AG04449 (cell line): ENCODE data around the gene AQP6.

Source experiments
- CTCF ChIA-PET: fragments of 350-600 bp; formaldehyde crosslinking; extraction: SDS; loops from one replicate; lab custom pipeline; 2021; ENCODE audit warnings: antibody characterized with exemption; lab: Yijun Ruan, JAX
- POLR2A ChIA-PET: fragments of 400-600, 350-600 bp; formaldehyde crosslinking; extraction: SDS; loops from one replicate; lab custom pipeline; 2020; ENCODE audit warnings: antibody characterized with exemption, inconsistent platforms; lab: Yijun Ruan, JAX
- DNase-seq: peaks from one replicate; pipeline ENCODE4 v3.0.0-alpha.2; 2010; ENCODE audit warnings: low read depth, low spot score
- H3K4me3 ChIP-seq: 2 replicates; pipeline ENCODE4 v1.5.1; 2011; ENCODE audit warnings: low read depth, mild to moderate bottlenecking, control low read depth, low read length
- CTCF ChIP-seq: IDR thresholded peaks from one replicate; pipeline ENCODE4 v1.5.1; 2011; ENCODE audit warnings: mild to moderate bottlenecking, moderate library complexity, low read length, control low read depth, inconsistent platforms; ENCODE audit not compliant: insufficient read depth; ENCODE audit errors: missing control alignments

The AQP6 gene

GRCh38 chr12:49972641-49973360, at the start of gene AQP6:
AQP6 (plus strand) TSS chr12:49972947; CDS start chr12:49973174, 227 bp downstream.
- no peak for TF ChIP-seq CTCF
- ChIA-PET CTCF (interaction anchor here (1.6 to 26.8 kb wide), 8 partner anchors 3 to 112 kb away, joined by 6 to 1042 read pairs (median 196); partner anchors contain the start of genes AQP5, AQP6 and SMARCD1), POLR2A (no interaction called here)
- no peak for DNase-seq
- no peak within 1 kb of the TSS for H3K4me3 ChIP-seq

GRCh38 chr12:49923035-49923644, 49.6 kb upstream of the AQP6 start:
- CTCF ChIA-PET: interaction anchor here (0.8 to 1.2 kb wide), 2 partner anchors 22 to 24 kb away, joined by 3 to 7 read pairs; no protein-coding TSS in a partner anchor
- TF ChIP-seq CTCF: no peak
- no peak for DNase-seq

GRCh38 chr12:49923880-49924556, 48.7 kb upstream of the AQP6 start:
- POLR2A ChIA-PET: no interaction called here
- CTCF ChIA-PET: no interaction called here

More at GRCh38 chr12:49923035-49923644, 49.6 kb upstream of the AQP6 start:
- POLR2A ChIA-PET: no interaction called here
- H3K4me3 ChIP-seq: no peak overlapping the region

GRCh38 chr12:49924628-49925246, 48.0 kb upstream of the AQP6 start:
- ChIA-PET CTCF (interaction anchor here (1.7 kb wide), 1 partner anchor 21 kb away, joined by 9 read pairs; no protein-coding TSS in a partner anchor), POLR2A (no interaction called here)
- TF ChIP-seq CTCF: no peak
- DNase-seq: no peak
- no peak overlapping the region for H3K4me3 ChIP-seq

More at GRCh38 chr12:49923880-49924556, 48.7 kb upstream of the AQP6 start:
- TF ChIP-seq CTCF: no peak
- no peak overlapping the region for H3K4me3 ChIP-seq
- DNase-seq: no peak

GRCh38 chr12:49925433-49926204, 47.1 kb upstream of the AQP6 start:
- ChIA-PET CTCF (interaction anchor here (1.1 to 1.7 kb wide), 2 partner anchors 20 to 42 kb away, joined by 5 to 9 read pairs; no protein-coding TSS in a partner anchor), POLR2A (no interaction called here)
- DNase-seq: no peak
- no peak overlapping the region for H3K4me3 ChIP-seq
- TF ChIP-seq CTCF: no peak
